ENCODE measurements around the gene KDM2A.

Gene KDM2A

GRCh38 chr11:67284811-67285540 is 165.9 kb downstream of the KDM2A start:
- Histone ChIP-seq H3K27me3 (ENCODE audit: insufficient read depth, low read length, poor library complexity) (no peaks in the 10 kb centered on the region), H3K36me3 (ENCODE audit: insufficient read depth, low read length) (peaks cover 82% of the 10 kb centered on the region), H4K20me1 (ENCODE audit: insufficient read depth, low read length) (0 out of 2 replicates have a peak, but pooled peaks cover 3% of the 10 kb centered on the region), H2AFZ (ENCODE audit: low read depth, low read length) (no peak overlapping the region), H3K27ac (ENCODE audit: low read length) (no peak overlapping the region), H3K4me2 (ENCODE audit: insufficient read depth, low read length) (no peak overlapping the region), H3K9ac (ENCODE audit: low read depth, low read length) (no peak overlapping the region), H3K9me3 (ENCODE audit: insufficient read depth, low read length, severe bottlenecking) (no peaks in the 10 kb centered on the region), H3K79me2 (ENCODE audit: insufficient read depth, low read length) (peaks cover 53% of the 10 kb centered on the region), H3K4me1 (ENCODE audit: insufficient read depth, low read length) (peaks cover 53% of the 10 kb centered on the region), H3K4me3 (ENCODE audit: low read depth in 1 of 2, low read length in 2 of 2) (no peak overlapping the region)
- TF ChIP-seq EZH2 (IDR thresholded peaks at IDR 0.05; ENCODE audit: borderline replicate concordance, low read depth, low read length, severe bottlenecking) (no peak), CTCF (IDR thresholded peaks at IDR 0.05; ENCODE audit: borderline replicate concordance, extremely low read depth, low read length, poor library complexity, severe bottlenecking) (no peak)
- DNase-seq: no peak
- no peak for ATAC-seq (ENCODE audit: insufficient read depth, low read depth)

- Histone ChIP-seq H3K9ac (ENCODE audit: low read depth, low read length) (peak overlapping the region; percentile 99; the same call in 1 of the 2 replicates), H3K27ac (ENCODE audit: low read length) (peak overlapping the region; percentile 100), H3K4me3 (ENCODE audit: low read depth in 1 of 2, low read length in 2 of 2) (no peak overlapping the region), H2AFZ (ENCODE audit: low read depth, low read length) (no peak overlapping the region), H3K4me1 (ENCODE audit: insufficient read depth, low read length) (peaks cover 62% of the 10 kb centered on the region), H3K9me3 (ENCODE audit: insufficient read depth, low read length, severe bottlenecking) (no peaks in the 10 kb centered on the region), H4K20me1 (ENCODE audit: insufficient read depth, low read length) (0 out of 2 replicates have a peak, but pooled peaks cover 8% of the 10 kb centered on the region), H3K36me3 (ENCODE audit: insufficient read depth, low read length) (peaks cover 82% of the 10 kb centered on the region), H3K4me2 (ENCODE audit: insufficient read depth, low read length) (peak overlapping the region; percentile 75; the same call in 1 of the 2 replicates), H3K79me2 (ENCODE audit: insufficient read depth, low read length) (peaks cover 53% of the 10 kb centered on the region), H3K27me3 (ENCODE audit: insufficient read depth, low read length, poor library complexity) (no peaks in the 10 kb centered on the region)
- ATAC-seq (ENCODE audit: insufficient read depth, low read depth): no peak
- no peak for TF ChIP-seq EZH2 (IDR thresholded peaks at IDR 0.05; ENCODE audit: borderline replicate concordance, low read depth, low read length, severe bottlenecking)
- TF ChIP-seq CTCF (IDR thresholded peaks at IDR 0.05; ENCODE audit: borderline replicate concordance, extremely low read depth, low read length, poor library complexity, severe bottlenecking): no peak
- DNase-seq: no peak
Measured at GRCh38 chr11:67285541-67286498, 166.8 kb downstream of the KDM2A start.

GRCh38 chr11:67286621-67287333 is 167.7 kb downstream of the KDM2A start:
- no peak for ATAC-seq (ENCODE audit: insufficient read depth, low read depth)
- peak overlapping the region; percentile 75 for H3K4me2 ChIP-seq (ENCODE audit: insufficient read depth, low read length)
- H4K20me1 ChIP-seq (ENCODE audit: insufficient read depth, low read length): 0 out of 2 replicates have a peak, but pooled peaks cover 8% of the 10 kb centered on the region
- H3K27me3 ChIP-seq (ENCODE audit: insufficient read depth, low read length, poor library complexity): no peaks in the 10 kb centered on the region
- peaks cover 82% of the 10 kb centered on the region for H3K36me3 ChIP-seq (ENCODE audit: insufficient read depth, low read length)
- no peaks in the 10 kb centered on the region for H3K9me3 ChIP-seq (ENCODE audit: insufficient read depth, low read length, severe bottlenecking)
- no peak for DNase-seq
- peak overlapping the region; percentile 100 for H3K27ac ChIP-seq (ENCODE audit: low read length)
- H3K4me1 ChIP-seq (ENCODE audit: insufficient read depth, low read length): peaks cover 71% of the 10 kb centered on the region
- H3K79me2 ChIP-seq (ENCODE audit: insufficient read depth, low read length): peaks cover 54% of the 10 kb centered on the region
- no peak overlapping the region for H2AFZ ChIP-seq (ENCODE audit: low read depth, low read length)
- TF ChIP-seq CTCF (IDR thresholded peaks at IDR 0.05; ENCODE audit: borderline replicate concordance, extremely low read depth, low read length, poor library complexity, severe bottlenecking) (peak; percentile 18), EZH2 (IDR thresholded peaks at IDR 0.05; ENCODE audit: borderline replicate concordance, low read depth, low read length, severe bottlenecking) (no peak)
- H3K9ac ChIP-seq (ENCODE audit: low read depth, low read length): peak overlapping the region; percentile 99
- peak overlapping the region in 1 of 2 experiments; percentile 78; a peak in 1 of 4 replicates for H3K4me3 ChIP-seq (ENCODE audit: low read depth in 1 of 2, low read length in 2 of 2)
